GM18517 (cell line): ENCODE data around the gene SLC12A8.

Source experiments
- ATAC-seq: cut with Tn5 transposase; IDR thresholded peaks from one replicate; pipeline ENCODE4 v1.9.1; 2021; ENCODE audit warnings: mild to moderate bottlenecking, moderate library complexity; ENCODE audit not compliant: unreplicated experiment

SLC12A8 gene

GRCh38 chr3:125214738-125215137 lies 2.2 kb upstream of the SLC12A8 start:
- no peak for ATAC-seq

- ATAC-seq, result no peak
Measured at GRCh38 chr3:125213946-125214542, 1.5 kb upstream of the SLC12A8 start.

GRCh38 chr3:125213364-125213755 lies 812 bp upstream of the SLC12A8 start:
- no peak for ATAC-seq

- ATAC-seq, result no peak
Measured at GRCh38 chr3:125212091-125212508, 448 bp downstream of the SLC12A8 start.

GRCh38 chr3:125211523-125212090 lies 941 bp downstream of the SLC12A8 start:
- no peak for ATAC-seq

GRCh38 chr3:125207949-125208568 lies 4.5 kb downstream of the SLC12A8 start:
- no peak for ATAC-seq

GRCh38 chr3:125207507-125207906 lies 5.0 kb downstream of the SLC12A8 start:
- no peak for ATAC-seq

- ATAC-seq, result no peak
Measured at GRCh38 chr3:125206934-125207333, 5.6 kb downstream of the SLC12A8 start.

GRCh38 chr3:125203731-125204130 lies 8.8 kb downstream of the SLC12A8 start:
- no peak for ATAC-seq

- ATAC-seq, result no peak
Measured at GRCh38 chr3:125202197-125202596, 10.4 kb downstream of the SLC12A8 start.

- peak; percentile 82 for ATAC-seq
Measured at GRCh38 chr3:125200731-125201139, 11.8 kb downstream of the SLC12A8 start.

GRCh38 chr3:125194849-125195601 lies 17.5 kb downstream of the SLC12A8 start:
- no peak for ATAC-seq

- no peak for ATAC-seq
Measured at GRCh38 chr3:125194061-125194848, 18.3 kb downstream of the SLC12A8 start.

GRCh38 chr3:125192190-125193035 lies 20.1 kb downstream of the SLC12A8 start:
- peak; percentile 55 for ATAC-seq

- no peak for ATAC-seq
Measured at GRCh38 chr3:125191730-125192129, 20.8 kb downstream of the SLC12A8 start.

- no peak for ATAC-seq
Measured at GRCh38 chr3:125191256-125191655, 21.3 kb downstream of the SLC12A8 start.

- ATAC-seq, result no peak
Measured at GRCh38 chr3:125190786-125191185, 21.8 kb downstream of the SLC12A8 start.

- no peak for ATAC-seq
Measured at GRCh38 chr3:125189378-125190165, 23.0 kb downstream of the SLC12A8 start.

GRCh38 chr3:125188955-125189354 lies 23.6 kb downstream of the SLC12A8 start:
- ATAC-seq, result no peak
